LNCaP clone FGC (cell line): ENCODE results near the gene RGS3.

Source experiments
- DNase-seq: peaks from one replicate; pipeline ENCODE4 v3.0.0-alpha.2; 2011; ENCODE audit warnings: low read depth
- H3K4me3 ChIP-seq: 2 replicates; pipeline ENCODE4 v1.5.1; 2011; ENCODE audit warnings: mild to moderate bottlenecking, low read depth, low read length, control low read depth
- CTCF ChIP-seq: IDR thresholded peaks from 2 replicates; pipeline ENCODE4 v1.5.1; 2012; ENCODE audit warnings: mild to moderate bottlenecking; ENCODE audit not compliant: control insufficient read depth, insufficient read depth; ENCODE audit errors: extremely low read depth

RGS3 gene

GRCh38 chr9:113514061-113514460 lies 50.5 kb downstream of the RGS3 start:
- TF ChIP-seq CTCF, result no peak
- no peak overlapping the region for H3K4me3 ChIP-seq
- DNase-seq, result no peak

- no peak for TF ChIP-seq CTCF
- DNase-seq, result no peak
- H3K4me3 ChIP-seq, result no peak overlapping the region
Measured at GRCh38 chr9:113514748-113515147, 51.2 kb downstream of the RGS3 start.

GRCh38 chr9:113515862-113516261 lies 52.3 kb downstream of the RGS3 start:
- H3K4me3 ChIP-seq, result no peak overlapping the region
- DNase-seq, result no peak

GRCh38 chr9:113516840-113517577 lies 53.5 kb downstream of the RGS3 start:
- H3K4me3 ChIP-seq, result no peak overlapping the region
- DNase-seq, result no peak
- TF ChIP-seq CTCF, result no peak

More at GRCh38 chr9:113515862-113516261, 52.3 kb downstream of the RGS3 start:
- no peak for TF ChIP-seq CTCF

- DNase-seq, result no peak
- TF ChIP-seq CTCF, result no peak
- H3K4me3 ChIP-seq, result no peak overlapping the region
Measured at GRCh38 chr9:113519426-113520108, 56.0 kb downstream of the RGS3 start.

GRCh38 chr9:113520109-113520642 lies 56.6 kb downstream of the RGS3 start:
- no peak for TF ChIP-seq CTCF
- DNase-seq, result no peak
- H3K4me3 ChIP-seq, result no peak overlapping the region
